Gastroesophageal sphincter (tissue), 4 donors: ENCODE data around the gene EVC. TPM values are rescaled to one million over a fixed set of nuclear protein-coding genes. Genes with fewer than 3 reads are reported as not detected.
"Not testable (repeated sequence)": the region's sequence is repeated elsewhere in the genome, so short reads cannot be mapped to it uniquely, and the experiment has no call there.

Experiments used
- ATAC-seq: fragments of 150-250 bp; one replicate; pipeline ENCODE4 v1.9.1; 2016; ENCODE audit warnings: mild to moderate bottlenecking, moderate library complexity
- H3K27ac ChIP-seq, 4 donors: fragments of 200-600 bp; sonication (generic) in 3 of 4; 1 replicate in 3 of 4; 2 replicates in 1 of 4; pipeline ENCODE4 v1.5.1; 2016 to 2019
- H3K27me3 ChIP-seq: fragments of 200-600 bp; sonication (generic); one replicate; pipeline ENCODE4 v1.5.1; 2019
- H3K36me3 ChIP-seq, 2 donors: fragments of 200-600 bp; sonication (generic); one replicate each; pipeline ENCODE4 v1.5.1; 2019; ENCODE audit warnings: control low read depth in 1 of 2
- H3K4me1 ChIP-seq, 3 donors: fragments of 200-600 bp; sonication (generic); 1 replicate in 2 of 3; 2 replicates in 1 of 3; pipeline ENCODE4 v1.5.1; 2016 to 2019; ENCODE audit warnings: control low read depth in 2 of 3
- H3K4me3 ChIP-seq, 2 donors: fragments of 200-600 bp; sonication (generic); one replicate each; pipeline ENCODE4 v1.5.1; 2019; ENCODE audit warnings: mild to moderate bottlenecking in 1 of 2, moderate library complexity in 1 of 2
- H3K9me3 ChIP-seq, 3 donors: fragments of 200-600 bp; sonication (generic); one replicate each; pipeline ENCODE4 v1.5.1; 2017 to 2019; ENCODE audit warnings: control low read depth in 2 of 3
- CTCF ChIP-seq, 4 experiments: fragments of 200-600 bp in 2 of 4; fragments of 450-650 bp in 2 of 4; sonication (generic) in 1 of 4; IDR thresholded peaks; one replicate each; pipeline ENCODE4 v1.5.1; 2017 to 2019; ENCODE audit warnings: antibody characterized with exemption in 4 of 4, mild to moderate bottlenecking in 2 of 4, moderate library complexity in 2 of 4
- EP300 ChIP-seq: sonication (generic); formaldehyde crosslinking; IDR thresholded peaks from one replicate; pipeline ENCODE4 v1.6.1; 2017; ENCODE audit warnings: antibody characterized with exemption, mild to moderate bottlenecking
- POLR2A ChIP-seq, 2 donors: fragments of 450-650 bp; IDR thresholded peaks; one replicate each; pipeline ENCODE4 v1.6.1; 2017; ENCODE audit warnings: antibody characterized with exemption in 2 of 2, mild to moderate bottlenecking in 2 of 2, moderate library complexity in 1 of 2
- POLR2AphosphoS5 ChIP-seq: sonication (generic); formaldehyde crosslinking; IDR thresholded peaks from one replicate; pipeline ENCODE4 v1.6.1; 2017; ENCODE audit warnings: antibody characterized with exemption
- WGBS, 2 donors: methylation state at CpG; one replicate each; pipeline ENCODE4 v1.1.5; 2018; ENCODE audit warnings: low coverage in 1 of 2; 5-methylcytosine and 5-hydroxymethylcytosine counted together
- total RNA-seq, 4 donors: library from RNA; depleted of rRNA; stranded (reverse); fragments of >200 nt; gene quantifications; one replicate each; pipeline ENCODE4 v1.1.0, GENCODE V29; 2016

The EVC gene
- total RNA-seq, 4 donors from 2014 or later: 17.8 to 53.7 (median 38.1) TPM

- 60 to 67% methylated on average over 4 of the region's 4 CpGs for WGBS, 2 donors
- Histone ChIP-seq H3K4me1 (no peaks in the 10 kb centered on the region), H3K27ac (no peak overlapping the region), H3K9me3 (no peaks in the 10 kb centered on the region), H3K4me3 (no peak overlapping the region), H3K36me3 (no peaks in the 10 kb centered on the region), H3K27me3 (peaks cover 31% of the 10 kb centered on the region)
- ATAC-seq: no peak
- no peak for TF ChIP-seq EP300
- TF ChIP-seq POLR2AphosphoS5: no peak
- no peak for TF ChIP-seq CTCF (IDR thresholded peaks at IDR 0.05)
- no peak for TF ChIP-seq POLR2A (IDR thresholded peaks at IDR 0.05)
Observed at GRCh38 chr4:5851637-5852301, 140.8 kb downstream of the EVC start.

- no peak for TF ChIP-seq EP300
- no peak for TF ChIP-seq POLR2A (IDR thresholded peaks at IDR 0.05)
- TF ChIP-seq POLR2AphosphoS5: no peak
- TF ChIP-seq CTCF (IDR thresholded peaks at IDR 0.05): no peak
- Histone ChIP-seq H3K9me3 (no peaks in the 10 kb centered on the region), H3K36me3 (no peaks in the 10 kb centered on the region), H3K4me1 (no peaks in the 10 kb centered on the region), H3K4me3 (no peak overlapping the region), H3K27me3 (peaks cover 31% of the 10 kb centered on the region), H3K27ac (no peak overlapping the region)
- no peak for ATAC-seq
- WGBS, 2 donors: 77 to 85% methylated on average over 4 to 7 of the region's 9 CpGs
Observed at GRCh38 chr4:5852523-5853202, 141.7 kb downstream of the EVC start.

GRCh38 chr4:5854929-5855328 lies 143.9 kb downstream of the EVC start:
- ATAC-seq: no peak
- H3K27me3 ChIP-seq: peaks cover 31% of the 10 kb centered on the region
- no peak overlapping the region for H3K27ac ChIP-seq
- no peak overlapping the region for H3K4me3 ChIP-seq
- no peaks in the 10 kb centered on the region for H3K4me1 ChIP-seq
- TF ChIP-seq CTCF (IDR thresholded peaks at IDR 0.05): no peak
- TF ChIP-seq POLR2AphosphoS5: no peak
- TF ChIP-seq POLR2A (IDR thresholded peaks at IDR 0.05): no peak
- no peak for TF ChIP-seq EP300
- H3K9me3 ChIP-seq: no peaks in the 10 kb centered on the region
- 78% methylated on average over 3 of the region's 3 CpGs for WGBS, 2 donors
- H3K36me3 ChIP-seq: no peaks in the 10 kb centered on the region

- peaks cover 27% of the 10 kb centered on the region for H3K27me3 ChIP-seq
- H3K9me3 ChIP-seq, ATAC-seq, H3K27ac ChIP-seq, H3K4me3 ChIP-seq, H3K36me3 ChIP-seq, H3K4me1 ChIP-seq: not testable (repeated sequence)
- WGBS, 2 donors: 92 to 94% methylated on average over 3 of the region's 3 CpGs
Observed at GRCh38 chr4:5856362-5856761, 145.4 kb downstream of the EVC start.

GRCh38 chr4:5857199-5857598 lies 146.2 kb downstream of the EVC start:
- ATAC-seq: no peak
- H3K27ac ChIP-seq: no peak overlapping the region
- H3K9me3 ChIP-seq: no peaks in the 10 kb centered on the region
- no peak for TF ChIP-seq POLR2AphosphoS5
- TF ChIP-seq EP300: no peak
- no peak for TF ChIP-seq POLR2A (IDR thresholded peaks at IDR 0.05)
- no peak for TF ChIP-seq CTCF (IDR thresholded peaks at IDR 0.05)
- H3K36me3 ChIP-seq: no peaks in the 10 kb centered on the region
- H3K4me3 ChIP-seq: no peak overlapping the region
- 88 to 96% methylated on average over 2 of the region's 2 CpGs for WGBS, 2 donors
- H3K4me1 ChIP-seq: no peaks in the 10 kb centered on the region
- H3K27me3 ChIP-seq: peaks cover 25% of the 10 kb centered on the region
